Limb (tissue), 2 donors: ENCODE data around the gene HNRNPH1.

ENCODE experiments used
- DNase-seq, 2 donors: peaks; one replicate each; pipeline ENCODE4 v3.0.0-alpha.2; 2016; ENCODE audit errors: extremely low spot score in 2 of 2

The HNRNPH1 gene

GRCh38 chr5:179606071-179606909 is 17.2 kb downstream of the HNRNPH1 start:
- DNase-seq: no peak

GRCh38 chr5:179605026-179605833 is 18.2 kb downstream of the HNRNPH1 start:
- DNase-seq: no peak

- DNase-seq: no peak
Measured at GRCh38 chr5:179603308-179603707, 20.2 kb downstream of the HNRNPH1 start.

- DNase-seq: no peak
Measured at GRCh38 chr5:179601871-179602625, 21.4 kb downstream of the HNRNPH1 start.

DNA sequence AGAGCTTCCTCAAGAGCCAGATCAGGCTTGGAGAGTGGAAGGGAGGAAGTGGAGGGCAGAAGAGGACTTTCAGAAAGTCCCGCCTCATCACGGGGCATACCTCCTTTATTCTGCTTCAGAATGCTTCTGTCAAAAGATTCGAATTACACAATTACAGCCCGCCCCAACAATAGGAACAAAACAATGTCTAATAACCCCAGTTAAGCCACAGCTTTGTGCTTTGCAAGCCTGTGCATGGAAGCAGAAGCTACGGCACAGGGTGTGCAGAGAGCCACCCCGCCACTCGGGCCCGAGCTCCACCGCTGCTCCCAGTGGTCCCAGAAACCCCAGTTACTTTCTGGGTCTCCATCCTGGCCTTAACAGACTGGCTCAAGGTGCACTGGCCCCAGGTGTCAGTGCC is 23.5 kb downstream of the HNRNPH1 start:
- DNase-seq: no peak

- no peak for DNase-seq
Measured at GRCh38 chr5:179599566-179599965, 23.9 kb downstream of the HNRNPH1 start.

DNA sequence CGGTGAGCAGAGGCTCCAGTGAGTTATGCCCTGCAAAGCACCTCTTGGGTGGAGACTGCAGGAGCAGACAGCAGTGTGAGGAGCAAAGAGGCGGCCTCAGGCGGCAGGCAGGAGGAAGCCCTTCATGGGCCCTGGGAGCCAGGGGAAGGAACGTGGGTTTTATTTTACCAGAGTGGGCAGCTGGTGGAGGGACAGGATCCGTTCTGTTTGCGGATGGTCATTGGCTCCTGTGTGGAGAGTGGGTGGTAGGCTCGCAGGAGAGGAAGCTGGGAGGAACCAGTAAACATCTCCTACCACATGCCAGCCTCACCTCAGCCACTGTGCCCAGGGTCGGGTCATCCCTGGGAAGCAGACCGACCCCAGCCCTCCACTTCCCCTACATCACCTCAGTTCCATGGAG is 24.4 kb downstream of the HNRNPH1 start:
- no peak for DNase-seq

DNA sequence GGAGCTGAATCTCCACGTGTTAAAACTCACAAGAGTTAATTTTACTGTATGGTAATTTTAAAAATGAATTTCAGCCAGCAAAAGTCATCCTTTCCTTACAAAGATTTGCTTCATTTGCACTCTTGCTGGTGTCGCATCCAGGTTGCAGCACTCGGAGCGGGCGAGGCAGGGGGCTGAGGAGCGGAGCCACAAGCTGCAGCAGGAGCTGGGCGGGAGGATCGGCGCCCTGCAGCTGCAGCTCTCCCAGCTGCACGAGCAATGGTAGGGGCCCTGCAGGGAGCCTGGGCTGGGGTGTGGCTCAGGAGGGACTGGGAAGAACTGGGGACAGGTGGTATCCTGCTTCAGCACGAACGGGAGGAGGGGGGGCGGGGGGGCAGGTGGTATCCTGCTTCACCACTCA is 27.1 kb downstream of the HNRNPH1 start:
- no peak for DNase-seq

DNA sequence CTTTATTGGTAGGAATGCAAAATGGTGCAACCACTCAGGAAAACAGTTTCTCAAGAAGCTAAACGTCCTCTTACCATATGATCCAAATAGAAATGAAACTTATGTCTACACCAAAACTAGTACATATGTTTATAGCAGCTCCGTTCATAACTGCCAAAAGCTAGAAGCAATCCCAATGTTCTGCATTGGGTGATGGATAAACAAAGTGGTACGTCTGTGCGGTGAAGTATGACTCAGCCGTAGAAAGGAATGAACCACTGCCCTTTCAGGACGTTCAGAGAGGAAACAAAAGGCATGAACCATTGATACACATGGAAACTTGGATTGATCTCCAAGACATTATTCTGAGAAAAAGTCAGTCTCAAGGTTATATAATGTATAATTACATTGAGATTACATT is 27.6 kb downstream of the HNRNPH1 start:
- DNase-seq: no peak

- DNase-seq: no peak
Measured at GRCh38 chr5:179588166-179588565, 35.3 kb downstream of the HNRNPH1 start.

- DNase-seq: no peak
Measured at GRCh38 chr5:179585941-179586401, 37.5 kb downstream of the HNRNPH1 start.

DNA sequence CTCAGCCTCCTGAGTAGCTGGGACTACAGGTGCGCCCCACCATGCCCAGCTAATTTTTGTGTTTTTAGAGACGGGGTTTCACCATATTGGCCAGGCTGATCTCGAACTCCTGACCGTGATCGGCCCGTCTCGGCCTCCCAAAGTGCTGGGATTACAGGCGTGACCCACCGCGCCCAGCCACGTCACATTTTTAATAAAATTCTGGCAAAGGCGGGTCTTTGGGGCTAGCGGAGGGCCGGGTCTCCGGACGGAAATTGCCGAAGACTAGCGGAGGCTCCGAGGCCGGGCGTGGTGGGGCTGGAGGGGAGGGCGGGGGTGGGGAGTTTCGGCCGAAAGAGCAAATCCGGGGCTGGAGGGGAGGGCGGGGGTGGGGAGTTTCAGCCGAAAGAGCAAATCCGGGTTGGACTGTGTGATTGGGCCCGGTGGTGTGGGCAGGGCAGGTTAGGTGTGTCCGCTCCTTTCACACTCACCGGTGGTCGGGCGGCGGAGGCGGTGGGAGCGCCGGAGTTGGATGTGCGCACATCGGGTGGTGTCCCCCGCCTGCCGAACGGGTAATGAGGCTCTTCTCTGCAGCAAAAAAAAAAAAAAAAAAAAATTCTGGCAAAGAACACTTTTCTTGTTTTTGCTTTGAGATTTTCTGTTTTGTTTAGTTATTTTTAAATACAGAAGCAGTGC is 46.0 kb downstream of the HNRNPH1 start:
- no peak for DNase-seq

DNA sequence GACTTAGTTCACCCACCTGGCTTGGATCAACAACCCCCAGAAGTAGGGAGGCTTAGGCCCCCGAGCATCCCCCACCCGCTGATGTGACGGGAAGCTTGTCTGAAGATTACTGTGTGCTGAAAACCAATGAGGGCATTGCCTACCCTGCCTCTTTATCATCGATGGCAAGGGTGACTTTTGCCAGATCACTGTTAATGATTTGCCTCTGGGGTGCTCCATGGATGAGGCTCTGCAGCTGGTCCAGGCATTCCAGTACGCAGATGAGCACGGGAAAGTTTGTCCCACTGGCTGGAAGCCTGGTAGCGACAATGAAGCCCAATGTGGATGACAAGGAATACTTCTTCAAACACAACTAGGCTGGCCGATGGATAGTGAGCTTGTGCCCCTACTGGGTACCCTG is 51.1 kb downstream of the HNRNPH1 start:
- DNase-seq: no peak

DNA sequence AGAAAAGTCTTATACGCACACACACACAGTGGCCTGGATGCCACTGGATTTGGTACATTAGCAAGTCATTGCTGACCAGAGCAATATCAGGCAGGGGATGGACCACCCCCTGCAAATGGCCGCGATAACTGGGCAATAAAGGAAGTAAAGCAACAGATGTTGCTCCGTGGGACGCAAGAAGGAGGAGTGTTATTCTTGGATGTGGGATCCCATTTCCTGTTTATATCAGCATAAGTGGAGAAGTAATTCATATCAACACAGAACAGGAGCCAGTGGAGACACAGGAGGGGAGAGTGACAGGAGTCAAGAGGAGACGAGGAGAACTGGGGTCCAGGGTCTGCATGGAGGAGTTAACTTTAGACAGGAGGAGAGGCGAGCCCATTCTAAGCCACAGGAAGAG is 54.8 kb downstream of the HNRNPH1 start:
- DNase-seq: no peak

DNA sequence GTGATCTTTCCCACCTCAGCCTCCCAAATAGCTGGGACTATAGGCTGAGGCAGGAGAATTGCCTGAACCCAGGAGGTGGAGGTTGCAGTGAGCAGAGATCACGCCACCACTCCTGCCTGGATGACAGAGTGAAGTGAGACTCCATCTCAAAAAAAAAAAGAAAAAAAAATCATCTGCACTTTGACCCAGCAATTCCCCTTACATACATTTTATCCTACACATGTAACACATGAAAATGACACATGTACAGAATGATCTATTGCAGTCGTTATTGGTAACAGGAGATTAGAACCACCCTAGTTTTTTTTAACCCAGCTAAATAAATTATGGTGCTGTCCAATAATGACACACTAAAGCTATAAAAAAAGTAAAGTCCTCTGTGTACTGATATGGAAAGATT is 58.9 kb downstream of the HNRNPH1 start:
- no peak for DNase-seq
